HepG2 (cell line): ENCODE measurements around the gene CKLF. TPM values are rescaled to one million over a fixed set of nuclear protein-coding genes. Genes with fewer than 3 reads are reported as not detected.

Experiments used
- FOSL2 ChIP-seq: sonication (generic); formaldehyde crosslinking; IDR thresholded peaks from 2 replicates; pipeline ENCODE4 v1.4.0; 2020; ENCODE audit warnings: missing genetic modification reagents
- ZNF101 ChIP-seq: sonication (generic); formaldehyde crosslinking; IDR thresholded peaks from 2 replicates; pipeline ENCODE4 v1.4.0; 2020; ENCODE audit warnings: mild to moderate bottlenecking, low read depth, missing genetic modification reagents, borderline replicate concordance
- ZNF282 ChIP-seq: fragments of 450-650 bp; IDR thresholded peaks from 2 replicates; pipeline ENCODE4 v1.6.1; 2018; ENCODE audit not compliant: partially characterized antibody
- ZNF34 ChIP-seq: sonication (generic); formaldehyde crosslinking; IDR thresholded peaks from 2 replicates; pipeline ENCODE4 v1.4.0; 2020; ENCODE audit warnings: mild to moderate bottlenecking, missing genetic modification reagents, borderline replicate concordance
- ZNF616 ChIP-seq: sonication (generic); formaldehyde crosslinking; IDR thresholded peaks from 2 replicates; pipeline ENCODE4 v1.5.0; 2020; ENCODE audit warnings: low read depth, mild to moderate bottlenecking, missing genetic modification reagents
- polyA plus RNA-seq, 8 experiments: library from polyadenylated mRNA; depleted of rRNA in 3 of 8; stranded (reverse) in 7 of 8; unstranded in 1 of 8; fragments of >200 nt; fragmentation: Illumina TruSeq in 4 of 8; extraction: Trizol in 4 of 8; gene quantifications; 2 replicates each; pipeline versions ENCODE4 v1.2.1 to v1.2.3, GENCODE V29; 2011 to 2016; ENCODE audit warnings: low read depth in 4 of 8, missing spikeins in 1 of 8, mixed read lengths in 1 of 8; ENCODE audit not compliant: insufficient read depth in 1 of 8
- total RNA-seq, 5 experiments: library from RNA; depleted of rRNA; stranded (reverse); fragments of >200 nt; fragmentation: Illumina TruSeq; extraction: Trizol; gene quantifications; 2 replicates each; pipeline ENCODE4 v1.2.3, GENCODE V29; 2016; ENCODE audit warnings: low read depth in 1 of 5
- TF ChIP-seq, protein P1 (sequence below), 2 experiments: sonication (generic) in 1 of 2; formaldehyde crosslinking in 1 of 2; IDR thresholded peaks; 2 replicates each; pipeline versions ENCODE4 v1.5.1 to v1.6.1; 2011 to 2020; ENCODE audit warnings: borderline replicate concordance in 1 of 2, low read depth in 1 of 2, low read length in 1 of 2, mild to moderate bottlenecking in 1 of 2, missing genetic modification reagents in 1 of 2, moderate library complexity in 1 of 2
- TF ChIP-seq, protein P2 (sequence below): IDR thresholded peaks from 2 replicates; pipeline ENCODE4 v1.6.1; 2016
- TF ChIP-seq, protein P3 (sequence below): sonication (generic); formaldehyde crosslinking; IDR thresholded peaks from 2 replicates; pipeline ENCODE4 v1.4.0; 2020; ENCODE audit warnings: mild to moderate bottlenecking, missing genetic modification reagents
- TF ChIP-seq, protein P4 (sequence below), 2 experiments: sonication (generic) in 1 of 2; formaldehyde crosslinking in 1 of 2; IDR thresholded peaks; 2 replicates each; pipeline versions ENCODE4 v1.4.0 to v1.6.1; 2018 to 2020; ENCODE audit warnings: missing genetic modification reagents in 2 of 2, borderline replicate concordance in 1 of 2, low read depth in 1 of 2, mild to moderate bottlenecking in 1 of 2, missing biosample characterization in 1 of 2
- TF ChIP-seq, protein P5 (sequence below): IDR thresholded peaks from 2 replicates; pipeline ENCODE4 v1.6.1; 2016; ENCODE audit warnings: low read depth, borderline replicate concordance
- TF ChIP-seq, protein P6 (sequence below): sonication (generic); formaldehyde crosslinking; IDR thresholded peaks from 2 replicates; pipeline ENCODE4 v1.5.0; 2020; ENCODE audit warnings: missing genetic modification reagents
- TF ChIP-seq, protein P7 (sequence below): sonication (generic); formaldehyde crosslinking; IDR thresholded peaks from 2 replicates; pipeline ENCODE4 v1.4.0; 2020; ENCODE audit warnings: mild to moderate bottlenecking, missing genetic modification reagents
- TF ChIP-seq, protein P8 (sequence below): sonication (generic); formaldehyde crosslinking; IDR thresholded peaks from 2 replicates; pipeline ENCODE4 v1.4.0; 2020; ENCODE audit warnings: mild to moderate bottlenecking, missing genetic modification reagents

The CKLF gene
- total and polyA plus RNA-seq, 2 of the 13 experiments (the other 11 are each of a cell fraction or from before 2014, with no cell fraction given) = 120 to 167 TPM

DNA sequence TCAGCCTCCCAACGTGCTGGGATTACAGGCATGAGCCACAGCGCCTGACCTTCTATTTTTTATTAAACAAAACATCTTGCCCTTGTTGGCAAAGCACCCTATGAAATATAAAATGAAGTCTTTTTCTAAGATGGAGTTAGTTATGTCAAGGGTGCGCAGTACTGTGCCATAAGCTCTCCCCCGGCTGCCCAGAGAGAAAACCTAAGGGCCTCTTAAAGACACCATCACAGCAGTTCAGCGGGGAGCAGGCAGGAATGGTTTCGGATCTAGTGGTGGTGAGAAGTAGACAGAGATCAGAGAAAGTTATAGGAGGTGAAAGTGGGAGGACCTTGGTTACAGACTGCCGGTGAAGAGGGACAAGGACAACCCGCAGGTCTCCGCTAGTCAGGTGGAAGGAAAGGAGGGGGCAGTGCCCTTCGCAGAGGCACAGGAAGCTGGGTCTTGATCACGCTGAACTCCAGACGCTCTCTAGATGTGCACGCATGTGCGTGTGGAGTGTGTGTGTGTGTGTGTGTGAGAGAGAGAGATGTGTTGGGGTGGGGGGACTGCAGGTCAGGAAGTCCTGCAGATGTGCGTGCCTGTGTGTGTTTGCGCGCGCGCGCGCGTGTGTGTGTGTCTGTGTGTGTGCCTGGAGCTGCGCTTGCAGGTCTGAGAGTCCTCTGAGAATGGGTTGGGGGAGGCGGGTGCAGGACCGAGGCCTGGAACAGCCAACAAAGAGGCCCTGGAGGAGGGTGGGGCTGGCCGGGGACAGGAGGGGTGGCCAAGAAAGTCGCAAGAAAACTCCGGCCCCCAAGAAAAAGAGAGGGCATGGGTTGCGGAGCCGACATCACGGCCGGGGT lies 51.4 kb downstream of the CKLF start (continued):
- TF ChIP-seq ZNF34 (CRISPR knock-in tag) (no peak), FOSL2 (peak; percentile 46; the same call in 1 of the 2 replicates), ZNF616 (CRISPR knock-in tag) (no peak), ZNF101 (CRISPR knock-in tag) (no peak), ZNF282 (peak; percentile 26)
- TF ChIP-seq, protein P1, sequence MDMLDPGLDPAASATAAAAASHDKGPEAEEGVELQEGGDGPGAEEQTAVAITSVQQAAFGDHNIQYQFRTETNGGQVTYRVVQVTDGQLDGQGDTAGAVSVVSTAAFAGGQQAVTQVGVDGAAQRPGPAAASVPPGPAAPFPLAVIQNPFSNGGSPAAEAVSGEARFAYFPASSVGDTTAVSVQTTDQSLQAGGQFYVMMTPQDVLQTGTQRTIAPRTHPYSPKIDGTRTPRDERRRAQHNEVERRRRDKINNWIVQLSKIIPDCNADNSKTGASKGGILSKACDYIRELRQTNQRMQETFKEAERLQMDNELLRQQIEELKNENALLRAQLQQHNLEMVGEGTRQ (IDR thresholded peaks at IDR 0.05; ENCODE audit: low read depth, low read length) = no peak
- TF ChIP-seq, protein P1 (CRISPR knock-in tag; IDR thresholded peaks at IDR 0.05; ENCODE audit: borderline replicate concordance) = no peak
- TF ChIP-seq, protein P2, sequence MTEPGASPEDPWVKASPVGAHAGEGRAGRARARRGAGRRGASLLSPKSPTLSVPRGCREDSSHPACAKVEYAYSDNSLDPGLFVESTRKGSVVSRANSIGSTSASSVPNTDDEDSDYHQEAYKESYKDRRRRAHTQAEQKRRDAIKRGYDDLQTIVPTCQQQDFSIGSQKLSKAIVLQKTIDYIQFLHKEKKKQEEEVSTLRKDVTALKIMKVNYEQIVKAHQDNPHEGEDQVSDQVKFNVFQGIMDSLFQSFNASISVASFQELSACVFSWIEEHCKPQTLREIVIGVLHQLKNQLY = peak; percentile 52; the same call in 1 of the 2 replicates
- TF ChIP-seq, protein P3, sequence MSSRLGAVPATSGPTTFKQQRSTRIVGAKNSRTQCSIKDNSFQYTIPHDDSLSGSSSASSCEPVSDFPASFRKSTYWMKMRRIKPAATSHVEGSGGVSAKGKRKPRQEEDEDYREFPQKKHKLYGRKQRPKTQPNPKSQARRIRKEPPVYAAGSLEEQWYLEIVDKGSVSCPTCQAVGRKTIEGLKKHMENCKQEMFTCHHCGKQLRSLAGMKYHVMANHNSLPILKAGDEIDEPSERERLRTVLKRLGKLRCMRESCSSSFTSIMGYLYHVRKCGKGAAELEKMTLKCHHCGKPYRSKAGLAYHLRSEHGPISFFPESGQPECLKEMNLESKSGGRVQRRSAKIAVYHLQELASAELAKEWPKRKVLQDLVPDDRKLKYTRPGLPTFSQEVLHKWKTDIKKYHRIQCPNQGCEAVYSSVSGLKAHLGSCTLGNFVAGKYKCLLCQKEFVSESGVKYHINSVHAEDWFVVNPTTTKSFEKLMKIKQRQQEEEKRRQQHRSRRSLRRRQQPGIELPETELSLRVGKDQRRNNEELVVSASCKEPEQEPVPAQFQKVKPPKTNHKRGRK = peak; percentile 31; the same call in 1 of the 2 replicates
- TF ChIP-seq, protein P4, sequence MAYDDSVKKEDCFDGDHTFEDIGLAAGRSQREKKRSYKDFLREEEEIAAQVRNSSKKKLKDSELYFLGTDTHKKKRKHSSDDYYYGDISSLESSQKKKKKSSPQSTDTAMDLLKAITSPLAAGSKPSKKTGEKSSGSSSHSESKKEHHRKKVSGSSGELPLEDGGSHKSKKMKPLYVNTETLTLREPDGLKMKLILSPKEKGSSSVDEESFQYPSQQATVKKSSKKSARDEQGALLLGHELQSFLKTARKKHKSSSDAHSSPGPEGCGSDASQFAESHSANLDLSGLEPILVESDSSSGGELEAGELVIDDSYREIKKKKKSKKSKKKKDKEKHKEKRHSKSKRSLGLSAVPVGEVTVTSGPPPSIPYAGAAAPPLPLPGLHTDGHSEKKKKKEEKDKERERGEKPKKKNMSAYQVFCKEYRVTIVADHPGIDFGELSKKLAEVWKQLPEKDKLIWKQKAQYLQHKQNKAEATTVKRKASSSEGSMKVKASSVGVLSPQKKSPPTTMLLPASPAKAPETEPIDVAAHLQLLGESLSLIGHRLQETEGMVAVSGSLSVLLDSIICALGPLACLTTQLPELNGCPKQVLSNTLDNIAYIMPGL (CRISPR knock-in tag; IDR thresholded peaks at IDR 0.05; ENCODE audit: borderline replicate concordance in 1 of 2, low read depth in 1 of 2) = peak; percentile 32 to 75; a peak in 2 of 4 replicates
- TF ChIP-seq, protein P5, sequence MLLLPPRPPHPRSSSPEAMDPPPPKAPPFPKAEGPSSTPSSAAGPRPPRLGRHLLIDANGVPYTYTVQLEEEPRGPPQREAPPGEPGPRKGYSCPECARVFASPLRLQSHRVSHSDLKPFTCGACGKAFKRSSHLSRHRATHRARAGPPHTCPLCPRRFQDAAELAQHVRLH = peak; percentile 79; the same call in 1 of the 2 replicates
- TF ChIP-seq, protein P6, sequence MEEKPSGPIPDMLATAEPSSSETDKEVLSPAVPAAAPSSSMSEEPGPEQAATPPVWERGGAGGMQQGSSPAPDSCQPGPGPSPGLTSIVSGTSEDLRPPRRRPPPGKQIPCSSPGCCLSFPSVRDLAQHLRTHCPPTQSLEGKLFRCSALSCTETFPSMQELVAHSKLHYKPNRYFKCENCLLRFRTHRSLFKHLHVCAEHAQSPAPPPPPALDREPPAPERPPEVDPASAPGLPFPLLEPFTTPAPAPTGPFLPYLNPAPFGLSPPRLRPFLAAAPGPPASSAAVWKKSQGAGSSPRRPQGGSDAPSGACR (CRISPR knock-in tag) = peak; percentile 66; the same call in 1 of the 2 replicates
- TF ChIP-seq, protein P7, sequence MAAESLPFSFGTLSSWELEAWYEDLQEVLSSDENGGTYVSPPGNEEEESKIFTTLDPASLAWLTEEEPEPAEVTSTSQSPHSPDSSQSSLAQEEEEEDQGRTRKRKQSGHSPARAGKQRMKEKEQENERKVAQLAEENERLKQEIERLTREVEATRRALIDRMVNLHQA (CRISPR knock-in tag) = no peak
- TF ChIP-seq, protein P8, sequence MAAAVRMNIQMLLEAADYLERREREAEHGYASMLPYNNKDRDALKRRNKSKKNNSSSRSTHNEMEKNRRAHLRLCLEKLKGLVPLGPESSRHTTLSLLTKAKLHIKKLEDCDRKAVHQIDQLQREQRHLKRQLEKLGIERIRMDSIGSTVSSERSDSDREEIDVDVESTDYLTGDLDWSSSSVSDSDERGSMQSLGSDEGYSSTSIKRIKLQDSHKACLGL = peak; percentile 25; the same call in 1 of the 2 replicates
